OCI-LY7 (cell line): ENCODE results near the gene MRPS6. TPM values are rescaled to one million over a fixed set of nuclear protein-coding genes. Genes with fewer than 3 reads are reported as not detected.

Experiments
- BruUV-seq: library from RNA; stranded (reverse); fragments of 400-500 nt; replicated peaks from 2 replicates; lab custom pipeline; 2021; lab: Mats Ljungman, UMichigan
- CTCF ChIA-PET: fragments of 300-600 bp; sonication (Branson Sonifier 250); formaldehyde crosslinking; loops from one replicate; lab custom pipeline; 2022; ENCODE audit warnings: antibody characterized with exemption; ENCODE audit not compliant: unreplicated experiment; lab: Charles Lee
- POLR2A ChIA-PET: fragments of 300-600 bp; sonication (Branson Sonifier 250); formaldehyde crosslinking; loops from one replicate; lab custom pipeline; 2022; ENCODE audit warnings: antibody characterized with exemption; lab: Charles Lee
- DNase-seq: peaks from one replicate; pipeline ENCODE4 v3.0.0-alpha.2; 2015; ENCODE audit warnings: low spot score
- H2AFZ ChIP-seq: fragments of 200-600 bp; sonication (generic), shearing (Covaris generic); 2 replicates; pipeline ENCODE4 v1.6.1; 2014; ENCODE audit warnings: mild to moderate bottlenecking, antibody characterized with exemption, low read length, moderate library complexity
- H3K27ac ChIP-seq: fragments of 200-600 bp; sonication (generic); 2 replicates; pipeline ENCODE4 v1.5.1; 2014; ENCODE audit warnings: mixed run types, low read depth, mild to moderate bottlenecking, moderate library complexity, low read length, inconsistent platforms; ENCODE audit not compliant: poor library complexity, severe bottlenecking
- H3K36me3 ChIP-seq: fragments of 200-600 bp; sonication (generic); 2 replicates; pipeline ENCODE4 v1.6.1; 2014; ENCODE audit warnings: mild to moderate bottlenecking, antibody characterized with exemption, low read length, moderate library complexity, mixed read lengths; ENCODE audit not compliant: insufficient read depth
- H3K4me1 ChIP-seq: fragments of 200-600 bp; sonication (generic); 2 replicates; pipeline ENCODE4 v1.5.1; 2014; ENCODE audit warnings: mild to moderate bottlenecking, low read length; ENCODE audit not compliant: insufficient read depth, poor library complexity, severe bottlenecking
- H3K4me2 ChIP-seq: fragments of 200-600 bp; sonication (generic); 2 replicates; pipeline ENCODE4 v1.6.1; 2014; ENCODE audit warnings: mild to moderate bottlenecking, low read length
- H3K4me3 ChIP-seq: fragments of 200-600 bp; sonication (generic); 2 replicates; pipeline ENCODE4 v1.5.1; 2014; ENCODE audit warnings: mild to moderate bottlenecking, low read depth, low read length; ENCODE audit not compliant: poor library complexity, severe bottlenecking
- H3K79me2 ChIP-seq: fragments of 200-600 bp; sonication (generic); 2 replicates; pipeline ENCODE4 v1.6.1; 2016; ENCODE audit warnings: low read depth, mild to moderate bottlenecking, low read length, moderate library complexity, mixed read lengths; ENCODE audit not compliant: insufficient read depth
- H3K9me2 ChIP-seq: fragments of 200-600 bp; sonication (generic); 2 replicates; pipeline ENCODE4 v1.6.1; 2016; ENCODE audit warnings: mild to moderate bottlenecking, low read length, mixed read lengths; ENCODE audit not compliant: insufficient read depth
- H3K9me3 ChIP-seq: fragments of 200-600 bp; sonication (generic); 2 replicates; pipeline ENCODE4 v1.6.1; 2014; ENCODE audit warnings: mild to moderate bottlenecking, mixed run types, low read length, mixed read lengths
- H4K20me1 ChIP-seq: fragments of 200-600 bp; sonication (generic); 2 replicates; pipeline ENCODE4 v1.6.1; 2014; ENCODE audit warnings: mild to moderate bottlenecking, antibody characterized with exemption, low read length, moderate library complexity, mixed read lengths; ENCODE audit not compliant: insufficient read depth
- CTCF ChIP-seq: fragments of 200-600 bp; sonication (generic); conservative IDR thresholded peaks from 2 replicates; pipeline ENCODE4 v1.5.1; 2014; ENCODE audit warnings: mild to moderate bottlenecking, antibody characterized with exemption, low read length, moderate library complexity, mixed read lengths
- EZH2phosphoT487 ChIP-seq: fragments of 200-600 bp; sonication (generic); IDR thresholded peaks from 2 replicates; pipeline ENCODE4 v1.6.1; 2018; ENCODE audit warnings: low read depth, borderline replicate concordance, mild to moderate bottlenecking, mixed run types, antibody characterized with exemption, low read length, moderate library complexity, mixed read lengths
- intact Hi-C: fragments of 100-400 bp; cut with micrococcal nuclease; formaldehyde crosslinking; loops from one replicate; pipeline ENCODE4 v1.10.0; 2022; ENCODE audit not compliant: unreplicated experiment
- total RNA-seq, 2 experiments: library from RNA; depleted of rRNA in 1 of 2; stranded (reverse); fragments of >200 nt in 1 of 2; shearing (Covaris generic) in 1 of 2; gene quantifications; 2 replicates each; pipeline ENCODE4 v1.2.3, GENCODE V29; 2014 to 2022

The MRPS6 gene
- total RNA-seq, 2 experiments from 2014 or later = 20.9 to 56.1 TPM

- CTCF ChIA-PET = no interaction called here
- TF ChIP-seq EZH2phosphoT487 (no peak), CTCF (no peak)
- POLR2A ChIA-PET = interaction anchor here (0.5 to 2.7 kb wide), 6 partner anchors 14 to 59 kb away, joined by 3 to 6 read pairs (median 4); no protein-coding TSS in a partner anchor
- Histone ChIP-seq H3K27ac (no peak overlapping the region), H3K9me2 (no peaks in the 10 kb centered on the region), H3K4me3 (peak overlapping the region; percentile 90), H3K4me1 (peaks cover 47% of the 10 kb centered on the region), H3K4me2 (peak overlapping the region; percentile 99), H3K9me3 (no peaks in the 10 kb centered on the region), H4K20me1 (peaks cover 35% of the 10 kb centered on the region), H2AFZ (no peak overlapping the region), H3K79me2 (peaks cover 66% of the 10 kb centered on the region), H3K36me3 (peaks cover 64% of the 10 kb centered on the region)
- intact Hi-C loops = loop anchor here (2.0 kb wide), 1 partner anchor 55 kb away; no protein-coding TSS in a partner anchor
- BruUV-seq = no TSS peak
- DNase-seq = no peak
Measured at GRCh38 chr21:34075760-34076660, 2.6 kb downstream of the MRPS6 start.

GRCh38 chr21:34076835-34077234 lies 3.5 kb downstream of the MRPS6 start:
- peaks cover 35% of the 10 kb centered on the region for H4K20me1 ChIP-seq
- H3K4me3 ChIP-seq = no peak overlapping the region
- intact Hi-C loops = no loop called here
- no peak for DNase-seq
- no TSS peak for BruUV-seq
- H3K9me3 ChIP-seq = no peaks in the 10 kb centered on the region
- no peak overlapping the region for H2AFZ ChIP-seq
- ChIA-PET POLR2A (interaction anchor here (2.7 kb wide), 1 partner anchor 16 kb away, joined by 6 read pairs; no protein-coding TSS in a partner anchor), CTCF (no interaction called here)
- H3K27ac ChIP-seq = no peak overlapping the region
- peak overlapping the region; percentile 99 for H3K4me2 ChIP-seq
- H3K79me2 ChIP-seq = peaks cover 74% of the 10 kb centered on the region
- no peak for TF ChIP-seq CTCF
- TF ChIP-seq EZH2phosphoT487 = no peak
- peaks cover 71% of the 10 kb centered on the region for H3K36me3 ChIP-seq
- no peaks in the 10 kb centered on the region for H3K9me2 ChIP-seq
- H3K4me1 ChIP-seq = peaks cover 47% of the 10 kb centered on the region
